HG02763 (cell line): ENCODE results near the gene SLC12A8.

Source experiments
- ATAC-seq: cut with Tn5 transposase; IDR thresholded peaks from one replicate; pipeline ENCODE4 v1.9.1; 2021; ENCODE audit warnings: mild to moderate bottlenecking, moderate library complexity; ENCODE audit not compliant: unreplicated experiment

Gene SLC12A8

DNA sequence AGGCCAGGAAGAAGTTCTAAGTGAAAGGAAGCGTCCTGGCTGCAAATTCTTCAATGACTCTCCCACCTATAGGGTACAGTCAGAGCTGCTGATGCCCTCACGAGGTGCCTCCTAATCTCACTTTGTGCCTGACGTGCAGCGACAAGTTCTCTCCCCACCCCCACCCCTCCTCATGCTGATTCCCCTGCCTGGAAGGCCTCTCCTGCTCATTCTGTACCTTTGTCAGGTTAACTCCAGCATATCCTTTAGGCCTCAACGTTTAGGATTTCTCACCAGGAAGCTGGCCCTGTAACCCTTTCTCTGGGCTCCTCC lies 25.0 kb downstream of the SLC12A8 start:
- no peak for ATAC-seq

DNA sequence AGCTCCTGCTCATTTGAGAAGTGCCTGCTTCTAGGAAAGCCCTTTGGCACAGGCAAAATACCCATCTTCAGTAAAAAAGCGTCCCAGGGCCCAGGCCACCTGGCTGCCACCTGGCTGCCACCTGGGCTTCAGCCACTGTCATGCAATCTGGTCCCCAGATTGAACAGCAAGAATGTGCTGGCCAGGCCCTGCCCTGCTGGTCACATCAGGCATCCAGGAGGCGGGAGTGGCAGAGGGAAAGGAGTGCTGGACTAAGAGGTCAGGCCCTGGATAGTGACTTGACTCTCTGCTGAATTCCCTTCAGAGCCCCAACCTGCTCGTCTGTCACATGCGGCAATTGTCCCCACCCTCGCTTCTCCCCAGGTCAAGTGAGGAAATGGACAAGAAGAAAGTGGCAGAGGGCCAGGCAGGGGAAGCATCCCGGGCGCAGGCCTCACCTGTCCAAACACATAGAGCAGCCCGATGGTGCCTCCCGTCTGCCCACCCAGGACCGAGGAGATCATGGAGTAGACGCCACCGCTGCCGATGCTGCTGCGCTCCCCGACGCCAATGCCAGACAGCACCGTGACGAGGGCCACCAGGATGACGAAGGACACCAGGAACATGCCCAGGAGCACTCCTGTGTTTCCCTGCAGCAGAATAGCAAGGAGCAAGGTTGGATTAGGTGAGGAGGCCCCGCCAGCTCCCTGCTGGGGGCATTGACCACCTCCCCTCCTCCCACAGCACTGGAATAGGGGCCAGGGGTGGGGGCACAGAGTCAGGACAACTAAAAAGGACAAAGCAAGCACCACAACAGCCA lies 25.5 kb downstream of the SLC12A8 start:
- no peak for ATAC-seq

DNA sequence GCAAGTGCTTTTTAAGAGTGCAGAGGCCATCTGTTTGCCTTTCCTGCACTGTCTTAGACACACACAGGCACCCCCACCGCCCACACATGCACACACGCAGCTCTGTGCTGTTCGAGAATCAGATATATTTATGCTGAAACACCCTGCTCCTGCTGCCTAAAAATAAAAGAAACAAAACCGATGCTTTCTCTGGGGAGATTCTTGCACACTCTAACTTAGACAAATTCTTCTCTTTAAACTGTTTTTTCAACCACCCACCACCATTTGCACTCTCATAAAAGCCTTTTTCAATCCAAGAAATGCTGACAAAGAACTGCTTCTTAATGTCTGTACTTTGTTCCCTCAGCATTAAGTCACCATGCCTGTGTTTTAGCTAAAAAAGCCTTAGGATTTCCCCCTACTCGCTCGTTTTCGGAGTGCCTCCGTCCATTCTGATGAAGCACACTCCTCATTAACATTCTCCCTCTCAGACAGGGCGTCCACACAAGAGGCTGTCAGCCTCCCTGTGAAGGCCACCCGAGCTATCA lies 26.2 kb downstream of the SLC12A8 start:
- no peak for ATAC-seq

DNA sequence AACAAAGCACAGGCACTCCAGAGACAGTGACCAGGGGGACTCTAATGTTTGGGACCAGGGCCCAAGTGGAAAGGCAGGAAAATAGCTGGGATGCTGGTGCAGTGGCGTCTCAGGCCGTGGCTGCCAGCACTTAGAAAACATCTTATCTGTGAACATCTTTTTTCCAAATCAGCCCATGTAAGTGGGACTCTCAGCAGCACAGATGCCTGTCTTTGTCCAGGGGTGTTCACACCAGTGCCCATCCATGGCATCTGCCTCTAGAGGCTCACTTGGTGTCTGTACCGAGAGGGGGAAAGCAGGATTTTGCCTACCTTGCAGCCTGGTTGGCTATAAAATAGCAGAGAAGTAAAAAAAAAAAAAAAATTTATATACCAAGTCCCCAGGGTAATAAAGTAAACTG lies 26.7 kb downstream of the SLC12A8 start:
- no peak for ATAC-seq

DNA sequence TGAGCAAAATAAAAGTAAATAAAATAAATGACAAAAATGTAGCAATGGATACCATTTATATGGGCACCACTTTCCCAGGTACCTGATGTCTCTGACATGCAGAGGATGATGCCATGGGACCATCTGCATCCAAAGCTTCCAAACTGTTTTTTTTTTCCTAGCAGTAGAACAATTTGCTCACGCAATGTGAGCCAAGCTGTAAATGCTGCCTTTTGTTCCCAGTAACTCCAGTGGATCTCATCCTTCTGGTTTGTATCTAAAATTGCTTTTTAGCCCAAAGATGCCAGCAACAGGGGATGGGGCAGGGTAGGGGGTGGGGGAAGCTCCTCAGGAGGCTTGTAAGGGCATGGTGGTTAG lies 32.7 kb downstream of the SLC12A8 start:
- ATAC-seq = no peak

DNA sequence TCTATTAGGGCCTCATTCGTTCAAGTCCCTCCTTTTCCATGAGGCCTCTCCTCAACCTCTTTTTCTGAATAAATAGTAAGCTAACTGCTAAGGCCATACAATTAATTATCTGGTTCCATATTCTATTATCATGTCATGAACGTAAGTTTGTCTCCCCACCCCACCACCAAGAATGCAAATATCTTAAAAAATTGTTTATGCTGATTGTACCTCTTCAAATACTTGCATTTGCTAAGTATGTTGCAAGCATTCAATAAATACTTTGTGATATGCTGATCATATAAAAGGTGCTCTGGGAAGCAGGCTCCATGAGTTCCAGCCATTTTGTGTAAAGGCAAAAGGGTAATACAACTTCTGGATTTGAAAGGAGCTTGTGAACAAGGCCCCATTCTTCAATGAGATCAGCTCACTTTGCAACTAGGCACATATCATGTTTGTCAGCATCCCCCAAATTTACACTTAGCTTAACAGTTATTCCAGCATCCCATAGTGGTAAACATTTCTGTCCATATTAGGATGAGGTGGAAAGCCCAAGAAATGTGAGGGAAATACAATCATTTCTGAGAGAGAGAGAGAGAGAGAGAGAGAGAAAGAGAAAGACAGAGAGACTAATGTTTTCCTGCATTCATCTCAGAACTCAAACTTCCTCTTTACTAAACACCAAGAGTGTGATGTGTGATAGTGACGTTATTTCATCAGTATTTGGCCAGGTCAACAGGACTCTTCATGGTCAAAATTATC lies 33.2 kb downstream of the SLC12A8 start:
- ATAC-seq = no peak

DNA sequence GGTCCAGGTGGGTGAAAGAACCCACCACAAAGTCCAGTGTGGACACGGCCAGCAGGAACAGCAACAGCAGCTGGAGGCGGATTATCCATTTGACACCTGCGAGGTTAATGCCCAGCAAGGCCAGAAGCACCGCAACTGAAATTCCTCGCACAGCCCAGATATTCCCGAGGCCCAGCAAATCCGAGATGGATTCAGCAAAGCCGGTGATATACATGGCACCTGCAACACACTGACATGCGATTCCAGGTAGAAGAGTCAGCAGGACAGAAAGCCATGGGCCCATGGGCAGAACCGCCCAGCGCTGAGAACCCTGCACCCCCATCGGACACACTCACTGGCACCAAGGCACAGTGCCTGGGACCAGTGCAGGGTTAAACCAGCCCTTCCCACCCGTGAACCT lies 34.8 kb downstream of the SLC12A8 start:
- ATAC-seq = no peak

DNA sequence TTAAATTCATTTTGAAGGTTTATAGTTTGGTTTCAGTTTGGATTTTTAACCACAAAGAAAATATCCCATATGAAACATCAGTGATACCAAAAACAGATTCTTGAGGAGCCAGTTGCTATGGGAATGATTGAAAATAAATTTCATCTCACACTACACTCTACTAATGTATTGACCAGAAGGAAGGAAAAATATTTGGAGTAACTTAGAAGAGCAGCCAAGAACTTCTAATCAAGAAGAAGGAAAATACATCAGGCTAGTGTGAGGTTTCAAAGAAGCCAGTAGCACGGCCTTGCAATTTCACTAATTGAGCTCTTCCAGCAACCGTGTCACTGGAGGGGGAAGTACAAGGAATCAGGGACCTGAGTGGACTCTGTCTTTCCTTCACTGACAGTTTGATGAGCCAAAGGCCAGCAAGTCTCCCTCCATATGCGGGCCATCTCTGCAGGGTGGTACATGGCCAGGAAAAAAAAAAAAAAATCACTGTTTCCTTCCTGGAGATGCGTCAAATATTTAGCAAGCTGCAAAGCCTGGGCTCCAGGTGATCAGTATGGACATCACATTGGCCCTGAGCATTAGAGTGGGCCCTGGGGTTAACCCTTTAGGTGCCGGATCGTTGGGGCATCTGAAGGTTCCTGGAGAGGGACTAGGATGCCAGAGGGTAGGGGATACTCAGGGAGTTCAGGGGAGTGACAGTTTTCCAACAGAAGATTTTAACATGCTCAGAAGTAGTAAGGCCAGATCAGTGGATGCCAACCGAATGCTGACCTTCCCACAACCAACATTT lies 37.1 kb downstream of the SLC12A8 start:
- no peak for ATAC-seq

DNA sequence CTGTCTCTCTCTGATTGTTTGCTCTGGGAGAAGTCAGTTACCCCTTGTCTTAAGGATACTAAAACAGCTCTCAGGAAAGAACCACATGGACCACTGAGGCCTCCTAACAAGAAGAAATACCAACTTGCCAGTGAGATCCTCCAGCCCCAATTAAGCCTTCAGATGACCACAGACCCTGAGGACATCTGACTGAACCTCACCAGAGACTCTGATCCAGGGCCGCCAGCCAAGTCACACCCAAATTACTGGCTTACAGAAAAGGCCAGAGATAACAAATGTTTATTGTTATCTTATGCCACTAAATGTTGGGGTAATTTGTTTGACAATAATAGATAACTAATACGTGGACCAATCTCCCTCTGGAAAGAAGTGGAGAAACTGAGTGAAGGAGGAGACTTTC lies 40.2 kb downstream of the SLC12A8 start:
- no peak for ATAC-seq

DNA sequence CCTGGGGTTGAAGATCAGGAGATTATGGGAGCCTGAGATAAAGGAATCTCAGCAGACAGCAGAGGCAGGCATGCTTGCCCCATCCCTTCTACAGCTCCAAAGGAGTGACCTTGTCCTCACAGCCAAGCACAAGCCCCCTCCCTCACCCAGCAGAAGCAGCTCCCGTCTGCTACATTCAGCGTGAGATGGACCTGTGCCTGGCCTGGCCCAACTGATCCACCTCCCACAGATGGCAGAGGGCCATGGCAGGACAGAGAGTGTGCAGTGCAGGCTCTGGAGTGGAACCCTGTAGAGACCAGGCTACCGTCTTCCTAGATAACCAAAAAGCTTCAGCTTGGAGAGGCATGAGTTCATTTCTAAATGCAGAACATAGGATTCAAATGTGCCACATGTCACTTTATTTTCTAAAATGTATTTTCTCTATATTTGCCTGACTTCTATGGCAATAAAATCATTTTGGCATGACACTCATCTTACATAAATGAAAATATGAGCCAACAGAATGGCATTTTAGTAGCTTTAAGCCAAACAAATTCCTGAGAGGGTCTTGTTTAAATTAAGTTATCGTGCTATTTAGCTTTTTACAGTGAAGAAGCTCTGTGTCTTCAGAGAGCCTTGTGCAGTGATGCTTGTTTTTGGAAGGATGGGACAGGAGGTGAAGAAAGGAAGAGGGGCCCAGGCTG lies 43.7 kb downstream of the SLC12A8 start:
- ATAC-seq = no peak

DNA sequence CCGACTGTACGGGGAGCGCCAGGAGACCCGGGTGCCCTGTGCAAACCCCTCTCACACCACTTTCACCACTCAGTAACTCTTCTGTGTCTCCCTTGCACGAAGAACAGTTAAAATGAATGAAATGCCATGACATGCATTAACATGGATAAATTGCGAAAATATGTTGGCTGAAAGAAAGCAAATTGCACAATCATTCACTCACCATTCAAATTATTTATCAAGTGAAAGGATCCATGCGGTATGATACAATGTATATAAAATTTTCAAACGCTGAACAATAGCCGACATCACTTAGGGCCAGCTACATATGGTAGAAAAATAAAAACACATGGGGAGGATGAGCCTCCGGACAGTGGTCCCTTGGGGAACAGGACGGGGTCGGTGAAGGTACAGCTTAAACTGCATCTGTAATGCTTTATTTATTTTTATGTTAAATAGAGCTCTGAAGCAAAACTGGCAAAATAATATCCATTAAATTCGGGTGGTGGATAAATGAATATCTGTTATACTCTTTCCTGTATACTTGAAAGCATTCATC lies 45.9 kb downstream of the SLC12A8 start:
- no peak for ATAC-seq

DNA sequence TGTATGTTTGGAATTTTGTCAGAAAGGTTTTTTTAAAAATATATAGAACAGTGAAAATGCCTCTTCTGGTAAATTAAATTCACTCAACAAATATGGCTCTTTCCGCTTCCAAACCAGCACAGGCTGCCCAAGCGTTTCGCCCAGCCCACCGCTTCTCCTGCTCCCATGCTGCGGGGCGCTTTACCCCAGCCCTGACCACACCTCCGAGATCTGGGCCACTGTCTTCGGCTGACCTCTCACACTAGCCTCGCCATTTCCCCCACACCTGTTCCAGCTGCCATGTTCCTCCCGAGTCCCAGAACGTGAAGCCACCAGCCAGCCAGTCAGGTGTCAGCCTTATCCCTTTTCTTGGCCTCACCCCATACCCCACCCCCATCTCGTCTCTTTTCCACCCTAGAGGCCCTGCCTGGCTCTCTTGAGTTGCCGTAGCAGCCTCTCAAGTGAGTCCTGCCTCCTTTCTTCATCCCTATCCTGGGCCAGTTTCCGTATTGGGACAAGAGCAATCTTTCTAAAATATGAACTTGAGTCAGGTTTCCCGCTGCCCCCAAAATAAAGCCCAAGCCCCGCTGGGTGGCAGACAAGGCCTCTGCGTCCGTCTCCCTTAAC lies 46.5 kb downstream of the SLC12A8 start:
- no peak for ATAC-seq

DNA sequence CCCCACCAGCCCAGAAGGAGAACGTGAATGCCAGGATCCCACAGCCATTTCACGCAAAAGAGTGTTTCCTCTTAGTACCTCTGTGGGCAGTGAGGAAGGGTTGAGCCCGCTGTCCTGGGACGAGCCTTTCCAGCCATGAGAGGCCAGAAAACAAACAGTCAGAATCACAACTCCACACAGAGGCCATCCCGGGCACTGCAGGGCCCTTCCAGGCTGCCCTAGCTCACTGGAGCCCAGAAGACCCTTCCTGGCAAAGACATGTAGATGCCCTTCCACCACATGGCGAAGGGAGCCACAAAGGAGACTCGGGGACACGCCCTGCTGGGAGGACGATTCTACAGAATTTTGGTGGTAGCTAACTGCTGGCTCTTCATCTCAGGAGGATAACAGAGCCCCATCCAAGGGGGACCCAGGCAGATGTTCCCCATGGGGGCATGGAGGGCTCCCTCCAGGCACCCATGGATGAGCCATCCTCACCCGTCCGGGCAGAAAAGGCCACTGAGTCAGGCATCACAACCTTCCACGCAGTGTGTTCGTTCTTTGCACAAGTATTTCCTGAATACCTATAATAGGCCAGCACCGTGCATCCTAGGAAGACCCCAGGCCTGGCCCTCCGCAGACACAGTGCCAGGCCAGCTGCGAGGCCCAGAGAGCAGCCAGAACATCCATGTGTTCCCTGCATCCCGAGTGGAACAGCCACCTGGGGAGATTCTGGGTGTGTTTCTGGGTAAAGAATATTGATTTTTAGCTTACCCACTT lies 47.2 kb downstream of the SLC12A8 start:
- no peak for ATAC-seq

DNA sequence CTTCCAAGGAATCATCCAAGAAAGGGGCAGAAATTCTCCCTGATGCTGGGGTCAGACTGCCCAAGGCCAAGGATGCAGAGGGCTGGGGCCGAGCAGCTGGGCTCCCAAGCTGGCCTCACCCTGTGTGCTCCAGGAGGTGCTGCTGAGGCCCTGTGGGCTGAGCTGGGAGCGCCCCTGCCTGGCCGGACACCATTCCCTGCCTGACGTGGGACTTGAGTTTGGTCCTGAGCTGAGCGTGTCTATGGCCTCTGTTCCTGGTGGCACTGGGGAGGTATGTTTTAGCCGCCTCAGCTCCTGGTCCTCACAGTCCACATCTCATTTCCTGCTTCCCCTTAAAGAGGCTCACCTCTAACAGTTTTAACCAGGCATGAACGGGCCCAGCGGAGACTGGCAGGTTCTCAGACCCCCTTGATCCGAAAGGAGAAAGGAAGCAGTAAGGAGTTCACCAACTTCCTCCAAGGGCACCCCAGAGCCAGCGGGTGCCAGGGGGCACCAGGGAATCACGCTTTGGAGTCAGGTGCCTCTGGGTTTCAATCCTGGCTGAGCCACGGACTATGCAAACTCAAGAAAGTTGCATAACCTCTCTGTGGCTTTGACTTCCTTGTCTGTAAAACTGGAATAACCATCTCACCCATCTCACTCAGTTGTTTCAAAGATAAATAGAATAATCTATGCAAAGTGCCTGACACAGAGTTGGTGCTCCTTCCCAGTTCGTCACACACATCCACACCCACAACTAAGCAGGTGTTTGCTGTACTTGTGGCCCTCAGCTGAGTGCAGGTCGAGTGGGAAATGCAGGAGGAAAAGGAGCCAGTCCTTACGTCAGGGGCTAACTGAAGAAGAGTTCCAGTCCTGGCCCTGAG lies 48.6 kb downstream of the SLC12A8 start:
- peak; percentile 52 for ATAC-seq

DNA sequence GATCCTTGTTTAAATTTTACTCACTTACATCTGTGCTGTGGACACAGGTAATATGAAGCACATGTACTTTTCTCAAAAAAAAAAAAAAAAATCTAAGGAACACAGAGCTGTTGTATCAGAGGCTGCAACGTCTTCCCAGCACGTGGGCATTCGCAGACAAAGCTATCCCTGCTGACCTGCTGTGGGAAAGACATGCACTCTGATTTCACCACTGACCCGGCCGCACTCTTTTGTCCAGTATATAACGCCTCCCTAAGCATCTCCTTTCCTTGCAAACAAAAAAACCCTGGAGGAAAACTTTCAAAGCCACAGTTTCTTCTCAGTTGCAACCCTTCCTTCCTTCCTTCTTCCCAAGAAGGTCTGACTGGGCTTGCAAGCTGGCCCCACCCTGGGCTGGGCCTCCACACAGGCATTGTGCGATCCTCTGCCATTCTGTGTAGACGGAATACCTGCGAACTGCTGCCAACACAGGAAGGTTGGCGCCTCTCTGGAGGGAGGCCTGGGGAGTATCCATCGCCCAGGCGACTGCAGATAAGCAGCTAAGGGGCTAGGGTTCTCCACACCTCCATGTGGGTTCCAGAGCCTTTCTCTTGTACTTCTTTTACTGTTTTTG lies 50.8 kb downstream of the SLC12A8 start:
- no peak for ATAC-seq

DNA sequence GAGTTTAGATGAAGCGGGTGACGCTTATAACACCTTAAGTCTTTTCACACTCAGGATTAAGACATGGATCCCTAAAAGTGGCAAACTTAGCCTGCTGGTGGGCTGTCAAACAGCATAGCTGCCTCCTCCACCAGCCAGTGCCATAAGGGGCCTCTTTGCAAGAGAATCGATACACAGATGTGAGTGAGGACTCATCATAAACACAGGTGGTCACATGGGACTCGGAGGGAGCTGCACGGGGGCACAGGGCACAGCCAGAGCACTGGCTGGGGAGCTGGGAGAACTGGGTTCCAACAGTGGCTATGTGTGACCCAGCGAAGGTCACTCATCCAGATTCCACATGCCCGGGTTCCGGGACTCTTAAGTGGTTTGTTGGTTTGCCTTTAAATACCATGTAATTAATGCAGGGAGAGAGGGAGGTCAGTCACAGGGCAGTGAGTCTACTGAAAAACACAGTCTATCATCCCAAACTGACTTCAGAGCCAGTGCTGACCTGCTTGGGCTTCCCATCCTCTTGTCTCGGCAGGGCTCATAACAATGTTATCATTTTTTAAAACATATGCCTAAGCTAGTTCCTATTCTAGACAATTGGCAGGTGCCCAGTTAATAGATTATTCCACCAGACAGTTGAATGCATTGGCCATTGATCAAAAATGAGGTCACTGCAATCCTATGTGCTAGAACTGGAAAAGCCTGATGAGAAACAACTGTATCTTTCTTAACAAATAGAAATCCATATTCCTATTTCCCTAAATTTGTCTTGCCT lies 51.8 kb downstream of the SLC12A8 start:
- ATAC-seq = no peak

DNA sequence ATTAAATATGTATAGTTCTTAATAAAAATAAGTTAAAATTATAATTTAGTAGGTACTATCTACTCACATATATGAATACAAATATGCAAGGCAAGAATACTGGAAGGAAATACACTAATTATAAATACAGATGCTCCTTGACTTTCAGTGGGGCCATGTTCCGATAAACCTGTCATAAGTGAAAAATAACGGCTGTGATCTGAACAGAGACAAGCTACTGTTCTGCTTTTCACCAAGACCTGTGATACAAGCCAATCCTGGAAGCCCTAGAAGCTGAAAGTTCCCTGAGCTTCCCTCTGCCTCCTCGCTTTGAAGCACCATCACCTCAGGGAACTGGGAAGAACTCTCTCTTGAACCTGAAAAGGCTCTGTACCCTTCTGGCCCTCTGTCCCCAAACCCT lies 55.4 kb downstream of the SLC12A8 start:
- no peak for ATAC-seq

DNA sequence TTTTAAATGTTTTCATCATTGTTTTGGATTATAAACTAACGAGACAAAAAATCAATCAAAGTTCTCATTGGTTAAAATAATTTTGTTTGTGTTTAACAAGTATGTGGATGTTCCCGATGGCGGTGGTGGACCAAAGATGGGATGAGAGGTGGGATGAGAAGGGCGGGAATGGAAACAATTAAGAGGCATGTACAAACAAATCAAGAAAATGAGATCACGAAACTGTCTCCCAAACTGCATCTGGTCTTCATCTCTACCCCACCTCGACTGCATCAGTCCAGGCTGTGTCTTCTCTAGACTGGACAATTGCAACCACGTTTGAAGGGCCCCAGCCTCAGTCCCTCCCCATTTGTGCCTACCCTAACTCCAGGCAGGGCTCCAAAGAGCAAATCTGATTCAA lies 56.1 kb downstream of the SLC12A8 start:
- ATAC-seq = no peak
